Upper lobe of left lung (tissue), 6 donors: ENCODE data around the gene WIPF1. TPM values are rescaled to one million over a fixed set of nuclear protein-coding genes. Genes with fewer than 3 reads are reported as not detected.

ENCODE experiments used
- ATAC-seq, 2 donors: fragments of 200-7000 bp; cut with Tn5 transposase; one replicate each; pipeline ENCODE4 v1.9.1; 2022; ENCODE audit warnings: mild to moderate bottlenecking in 2 of 2, moderate library complexity in 2 of 2; ENCODE audit not compliant: low FRiP score in 2 of 2
- DNase-seq, 2 donors: peaks; one replicate each; pipeline ENCODE4 v3.0.0-alpha.2; 2019 to 2020
- H3K27ac ChIP-seq, 4 donors: fragments of 200-600 bp; sonication (generic); one replicate each; pipeline ENCODE4 v1.5.1; 2016 to 2019
- H3K27me3 ChIP-seq, 4 donors: fragments of 200-600 bp; sonication (generic); one replicate each; pipeline ENCODE4 v1.5.1; 2017 to 2019
- H3K36me3 ChIP-seq, 4 donors: fragments of 200-600 bp; sonication (generic); one replicate each; pipeline ENCODE4 v1.5.1; 2016 to 2019
- H3K4me1 ChIP-seq, 4 donors: fragments of 200-600 bp; sonication (generic); one replicate each; pipeline ENCODE4 v1.5.1; 2018 to 2019
- H3K4me3 ChIP-seq, 4 donors: fragments of 200-600 bp; sonication (generic); one replicate each; pipeline ENCODE4 v1.5.1; 2017 to 2019; ENCODE audit warnings: mild to moderate bottlenecking in 2 of 4, moderate library complexity in 1 of 4
- H3K9me3 ChIP-seq, 4 donors: fragments of 200-600 bp; sonication (generic); one replicate each; pipeline ENCODE4 v1.5.1; 2018 to 2019
- CTCF ChIP-seq, 6 experiments: fragments of 450-650 bp in 4 of 6; fragments of 200-600 bp in 2 of 6; sonication (generic) in 2 of 6; IDR thresholded peaks; one replicate each; pipeline ENCODE4 v1.5.1; 2016 to 2019; ENCODE audit warnings: antibody characterized with exemption in 6 of 6
- EP300 ChIP-seq, 4 donors: sonication (generic); formaldehyde crosslinking; IDR thresholded peaks; one replicate each; pipeline ENCODE4 v1.5.1; 2017; ENCODE audit warnings: antibody characterized with exemption in 4 of 4, control low read depth in 2 of 4
- POLR2A ChIP-seq, 4 donors: fragments of 450-650 bp; IDR thresholded peaks; one replicate each; pipeline ENCODE4 v1.5.1; 2016 to 2017; ENCODE audit warnings: antibody characterized with exemption in 4 of 4, mild to moderate bottlenecking in 2 of 4
- POLR2AphosphoS5 ChIP-seq, 2 donors: sonication (generic); formaldehyde crosslinking; IDR thresholded peaks; one replicate each; pipeline ENCODE4 v1.5.1; 2017; ENCODE audit warnings: antibody characterized with exemption in 2 of 2
- WGBS, 2 donors: methylation state at CpG; one replicate each; pipeline ENCODE4 v1.1.5; 2017 to 2018; 5-methylcytosine and 5-hydroxymethylcytosine counted together
- total RNA-seq, 6 donors: library from RNA; depleted of rRNA in 4 of 6; stranded (reverse); fragments of >200 nt in 4 of 6; gene quantifications; one replicate each; pipeline versions ENCODE4 v1.1.0 to v1.2.1, GENCODE V29; 2016 to 2021
- donor health status: DM: no; HTN: no; CAD: no; lungs with moderate emphysema.
- donor health status: DM: no; HTN: yes; CAD: no; lungs with severe emphysema.

Gene WIPF1
- total RNA-seq, 6 donors from 2014 or later: 25.1 to 79.0 (median 48.9) TPM

- Histone ChIP-seq H3K4me3 (no peak overlapping the region), H3K9me3 (no peaks in the 10 kb centered on the region), H3K4me1 (peaks cover 0 to 8% (median 6%) of the 10 kb centered on the region in 4 donors), H3K36me3 (peaks cover 0 to 11% (median 6%) of the 10 kb centered on the region in 4 donors), H3K27ac (no peak overlapping the region), H3K27me3 (no peaks in the 10 kb centered on the region)
- DNase-seq (no peak), ATAC-seq (no peak)
- no peak for TF ChIP-seq POLR2A (IDR thresholded peaks at IDR 0.05)
- no peak for TF ChIP-seq CTCF (IDR thresholded peaks at IDR 0.05)
- TF ChIP-seq EP300 (IDR thresholded peaks at IDR 0.05): no peak
- TF ChIP-seq POLR2AphosphoS5 (IDR thresholded peaks at IDR 0.05): no peak
- WGBS, 2 donors: 94 to 96% methylated on average over 6 of the region's 6 CpGs
Observed at GRCh38 chr2:174629506-174629905, 31.9 kb upstream of the WIPF1 start.

GRCh38 chr2:174628528-174629169 is 31.0 kb upstream of the WIPF1 start:
- WGBS, 2 donors: 92 to 95% methylated on average over 2 of the region's 2 CpGs
- no peaks in the 10 kb centered on the region for H3K27me3 ChIP-seq
- no peak for ATAC-seq
- H3K27ac ChIP-seq: no peak overlapping the region
- no peak for TF ChIP-seq POLR2A (IDR thresholded peaks at IDR 0.05)
- no peak for TF ChIP-seq POLR2AphosphoS5 (IDR thresholded peaks at IDR 0.05)
- TF ChIP-seq EP300 (IDR thresholded peaks at IDR 0.05): no peak
- no peak for TF ChIP-seq CTCF (IDR thresholded peaks at IDR 0.05)
- H3K9me3 ChIP-seq: no peaks in the 10 kb centered on the region
- no peak for DNase-seq
- H3K4me1 ChIP-seq: peaks cover 0 to 7% (median 2%) of the 10 kb centered on the region in 4 donors
- peaks cover 0 to 12% (median 7%) of the 10 kb centered on the region in 4 donors for H3K36me3 ChIP-seq
- H3K4me3 ChIP-seq: no peak overlapping the region

GRCh38 chr2:174627216-174627615 is 29.6 kb upstream of the WIPF1 start:
- peaks cover 0 to 5% (median 2%) of the 10 kb centered on the region in 4 donors for H3K4me1 ChIP-seq
- TF ChIP-seq EP300 (IDR thresholded peaks at IDR 0.05) (no peak), CTCF (IDR thresholded peaks at IDR 0.05) (no peak), POLR2A (IDR thresholded peaks at IDR 0.05) (no peak), POLR2AphosphoS5 (IDR thresholded peaks at IDR 0.05) (no peak)
- no peaks in the 10 kb centered on the region for H3K27me3 ChIP-seq
- H3K27ac ChIP-seq: no peak overlapping the region
- no peaks in the 10 kb centered on the region for H3K9me3 ChIP-seq
- H3K4me3 ChIP-seq: no peak overlapping the region
- no peak for ATAC-seq
- H3K36me3 ChIP-seq: peaks cover 0 to 14% (median 7%) of the 10 kb centered on the region in 4 donors
- DNase-seq: no peak

- 85 to 87% methylated on average over 4 to 7 of the region's 7 CpGs for WGBS, 2 donors
- peaks cover 0 to 17% (median 7%) of the 10 kb centered on the region in 4 donors for H3K36me3 ChIP-seq
- peak in 1 of 2 donors; percentile 20 for DNase-seq
- H3K9me3 ChIP-seq: no peaks in the 10 kb centered on the region
- no peak overlapping the region for H3K4me3 ChIP-seq
- no peak overlapping the region for H3K27ac ChIP-seq
- no peak for TF ChIP-seq POLR2A (IDR thresholded peaks at IDR 0.05)
- no peak for TF ChIP-seq CTCF (IDR thresholded peaks at IDR 0.05)
- no peak for TF ChIP-seq POLR2AphosphoS5 (IDR thresholded peaks at IDR 0.05)
- TF ChIP-seq EP300 (IDR thresholded peaks at IDR 0.05): no peak
- H3K4me1 ChIP-seq: no peaks in the 10 kb centered on the region
- no peak for ATAC-seq
- no peaks in the 10 kb centered on the region for H3K27me3 ChIP-seq
Observed at GRCh38 chr2:174624895-174625430, 27.4 kb upstream of the WIPF1 start.

- H3K36me3 ChIP-seq: peaks cover 0 to 17% (median 5%) of the 10 kb centered on the region in 4 donors
- ATAC-seq: no peak
Observed at GRCh38 chr2:174623690-174624089, 26.1 kb upstream of the WIPF1 start.

More at GRCh38 chr2:174623690-174624089, 26.1 kb upstream of the WIPF1 start:
- DNase-seq: no peak
- TF ChIP-seq EP300 (IDR thresholded peaks at IDR 0.05) (no peak), POLR2AphosphoS5 (IDR thresholded peaks at IDR 0.05) (no peak), POLR2A (IDR thresholded peaks at IDR 0.05) (no peak), CTCF (IDR thresholded peaks at IDR 0.05) (no peak)
- Histone ChIP-seq H3K4me1 (no peaks in the 10 kb centered on the region), H3K27ac (no peak overlapping the region), H3K4me3 (no peak overlapping the region), H3K27me3 (no peaks in the 10 kb centered on the region), H3K9me3 (no peaks in the 10 kb centered on the region)
